GM18507 (cell line): ENCODE measurements around the gene DNAJA1.
"Not testable (repeated sequence)": the region's sequence is repeated elsewhere in the genome, so short reads cannot be mapped to it uniquely, and the experiment has no call there.

Source experiments
- DNase-seq: peaks from one replicate; pipeline ENCODE4 v3.0.0; 2011; ENCODE audit warnings: low read depth; ENCODE audit not compliant: insufficient read length; ENCODE audit errors: extremely low spot score
- FAIRE-seq: peaks from 2 replicates; lab custom pipeline; 2011; peaks lifted over from hg19 to GRCh38; lab: Jason Lieb, UNC

DNAJA1 gene

DNA sequence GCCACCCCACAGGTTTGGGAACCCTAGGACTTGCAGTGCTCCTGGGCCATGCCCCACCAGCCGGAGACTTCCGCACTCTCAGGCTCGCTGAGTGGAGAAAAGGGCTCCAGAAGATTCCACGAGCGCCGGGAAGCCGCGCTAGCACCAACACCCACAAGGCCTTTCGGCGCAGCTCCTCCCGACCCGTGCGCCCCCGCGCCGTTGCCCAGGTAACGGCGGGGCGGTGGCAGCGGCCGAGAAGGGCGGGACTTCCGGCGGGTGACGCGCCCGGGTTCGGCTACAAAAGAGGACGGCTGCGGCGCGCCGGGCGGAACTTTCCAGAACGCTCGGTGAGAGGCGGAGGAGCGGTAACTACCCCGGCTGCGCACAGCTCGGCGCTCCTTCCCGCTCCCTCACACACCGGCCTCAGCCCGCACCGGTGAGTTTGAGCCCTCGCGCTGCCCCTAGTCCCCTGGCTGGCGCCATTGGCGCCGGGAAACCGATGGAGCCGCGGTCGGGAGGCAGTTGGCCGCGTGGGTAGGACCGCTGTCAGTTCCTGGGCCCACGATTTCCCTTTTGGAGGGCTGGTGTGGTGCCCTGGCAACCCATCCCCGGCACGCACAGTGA is at the start of gene DNAJA1:
Gene DNAJA1, plus strand, starts transcription at position 308 of the 606 bp plus-strand sequence. CDS start 1,212 bp downstream, outside the sequence.
- peak; percentile 90 for DNase-seq
- peak; percentile 92 for FAIRE-seq

DNA sequence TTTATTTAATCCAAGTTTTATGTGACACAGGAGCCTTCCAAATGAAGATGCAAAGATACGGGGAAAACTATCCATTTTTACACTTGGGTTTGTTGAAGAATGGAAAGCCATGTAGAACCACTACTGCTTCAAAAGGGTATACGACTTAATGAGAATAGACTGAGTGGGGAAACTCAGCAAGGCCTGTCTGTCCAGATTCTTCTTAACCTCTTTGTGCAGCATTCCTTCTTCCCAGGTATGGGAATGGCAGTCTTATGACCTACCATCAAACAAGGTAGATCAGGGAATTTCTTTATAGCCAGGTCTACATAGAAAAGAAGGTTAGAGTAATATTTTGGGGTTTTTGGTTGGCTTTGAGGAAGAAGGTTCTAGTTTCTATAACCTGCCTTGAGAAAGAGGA is 47.0 kb upstream of the DNAJA1 start:
- no peak for FAIRE-seq
- no peak for DNase-seq

DNA sequence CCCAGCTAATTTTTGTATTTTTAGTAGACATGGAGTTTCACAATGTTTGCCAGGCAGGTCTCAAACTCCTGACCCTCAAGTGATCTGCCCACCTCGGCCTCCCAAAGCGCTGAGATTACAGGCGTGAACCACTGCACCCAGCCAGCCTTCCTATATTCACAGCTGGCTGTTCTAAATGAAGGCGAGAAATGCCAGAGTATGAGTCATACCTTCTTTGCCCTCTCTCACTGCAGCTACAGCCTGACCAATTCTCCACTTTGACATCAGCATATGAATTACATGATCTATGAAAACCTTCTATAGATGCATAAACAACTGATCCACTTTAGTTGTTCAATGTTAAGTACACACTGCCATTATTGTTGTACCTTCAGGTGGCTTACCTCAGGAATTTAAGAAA is 38.1 kb upstream of the DNAJA1 start:
- no peak for DNase-seq
- FAIRE-seq = no peak

DNA sequence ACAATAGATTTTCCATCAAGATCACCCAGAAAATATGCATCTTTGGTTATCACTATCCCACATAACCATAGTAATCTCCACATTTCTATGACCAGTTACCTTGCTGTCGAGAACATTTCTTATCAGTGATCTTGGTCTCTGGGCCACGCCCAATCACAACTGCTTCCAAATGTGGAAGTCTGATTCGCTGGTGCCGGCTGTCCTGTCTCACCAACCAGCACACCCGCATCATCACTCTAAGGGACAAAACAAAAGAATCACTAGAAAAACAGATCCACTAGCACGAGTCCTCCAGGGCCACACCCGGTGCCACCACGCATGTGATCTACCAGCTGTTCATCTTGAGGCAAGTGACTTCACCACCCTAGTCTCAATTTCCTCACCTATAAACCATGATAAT is 35.4 kb upstream of the DNAJA1 start:
- no peak for FAIRE-seq
- no peak for DNase-seq

DNA sequence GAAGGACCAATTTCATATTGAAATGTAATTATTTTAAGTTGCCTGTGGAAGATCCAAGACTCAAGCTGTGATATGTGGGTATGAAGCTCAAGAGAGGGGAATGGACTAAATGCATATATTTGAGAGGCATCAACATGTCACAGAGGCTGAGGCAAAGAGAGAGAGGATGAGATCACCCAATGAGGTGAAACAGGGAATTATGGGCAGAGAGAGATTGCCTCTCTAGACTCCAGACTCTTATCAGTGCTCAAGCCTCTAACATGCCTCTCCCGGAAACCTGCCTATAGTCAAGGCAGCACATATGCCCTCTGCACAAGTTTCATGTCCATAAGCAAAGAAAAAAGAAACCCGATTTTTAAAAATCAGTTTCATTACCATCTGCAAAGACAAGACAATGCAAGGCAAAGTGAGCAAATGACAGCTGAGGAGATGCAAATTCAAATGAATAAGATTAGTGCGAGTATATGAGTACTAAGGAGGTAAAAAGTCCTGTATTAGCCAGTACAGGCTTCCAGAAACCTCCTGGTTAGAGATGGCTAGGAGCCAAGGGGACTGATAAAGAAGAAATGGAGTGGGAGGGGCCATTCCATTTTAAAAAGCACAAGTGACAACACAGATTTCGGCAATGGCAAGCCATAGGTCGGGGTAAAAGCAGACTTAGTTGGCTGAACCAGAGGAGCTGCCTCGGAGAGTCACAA is 33.0 kb upstream of the DNAJA1 start:
- FAIRE-seq = no peak

DNA sequence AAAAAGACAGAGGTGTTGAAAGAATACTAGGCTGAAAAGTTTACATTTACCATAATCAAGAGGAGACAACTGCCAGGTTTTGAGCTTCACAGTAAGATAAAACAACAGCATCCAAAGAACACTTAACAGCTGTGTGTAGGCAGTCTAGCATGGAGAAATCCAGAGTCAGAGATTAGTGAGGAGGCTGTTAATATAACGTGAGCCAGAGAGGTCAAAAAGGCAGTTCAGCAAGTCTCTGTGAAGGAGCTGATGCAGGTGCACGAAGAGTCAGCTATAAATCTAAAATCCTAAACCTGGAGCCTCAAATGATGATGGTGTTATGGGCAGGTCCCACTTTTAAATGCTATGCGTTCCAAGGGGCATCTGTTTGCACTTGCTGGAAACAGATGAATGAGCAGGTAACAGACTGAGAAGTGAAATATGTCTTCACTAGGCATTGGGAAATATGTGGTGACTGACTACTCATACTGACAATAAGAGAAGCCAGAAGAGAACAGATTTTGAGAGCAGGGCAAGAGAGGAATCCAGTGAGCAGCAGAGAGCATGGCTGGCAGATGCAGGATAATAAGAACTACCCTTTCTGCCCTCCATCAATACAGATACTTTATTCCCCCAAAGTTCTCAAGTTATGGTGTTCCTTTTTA is 32.4 kb upstream of the DNAJA1 start:
- FAIRE-seq = no peak
- DNase-seq = no peak

More for the DNA sequence above, 33.0 kb upstream of the DNAJA1 start:
- DNase-seq = no peak

DNA sequence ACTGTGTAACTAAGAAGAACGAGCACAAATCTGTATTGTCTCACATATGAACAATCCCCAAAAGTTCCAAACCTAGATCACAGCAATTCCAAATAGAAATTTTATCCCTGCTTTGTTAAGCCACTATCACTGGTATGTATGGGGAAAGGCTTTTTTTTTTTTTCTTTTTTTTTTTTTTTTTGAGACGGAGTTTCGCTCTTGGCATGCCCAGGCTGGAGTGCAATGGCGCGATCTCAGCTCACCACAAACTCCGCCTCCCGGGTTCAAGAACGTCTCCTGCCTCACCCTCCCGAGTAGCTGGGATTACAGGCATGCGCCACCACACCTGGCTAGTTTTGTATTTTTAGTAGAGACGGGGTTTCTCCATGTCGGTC is 24.4 kb upstream of the DNAJA1 start:
- DNase-seq, FAIRE-seq: not testable (repeated sequence)

DNA sequence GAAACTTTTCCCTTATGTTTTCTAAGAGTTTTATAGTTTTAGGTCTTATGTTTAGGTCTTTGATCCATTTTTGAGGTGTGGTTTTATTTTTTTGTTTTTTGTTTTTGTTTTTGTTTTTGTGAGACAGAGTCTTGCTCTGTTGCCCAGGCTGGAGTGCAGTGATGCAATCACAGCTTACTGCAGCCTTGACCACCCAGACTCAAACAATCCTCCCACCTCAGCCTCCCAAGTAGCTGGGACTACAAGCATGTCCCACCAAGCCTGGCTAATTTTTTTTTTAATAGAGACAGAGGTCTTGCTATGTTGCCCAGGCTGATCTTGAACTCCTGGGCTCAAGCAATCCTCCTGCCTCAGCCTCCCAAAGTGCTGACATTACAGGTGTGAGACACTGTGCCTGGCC is 19.7 kb upstream of the DNAJA1 start:
- DNase-seq, FAIRE-seq: not testable (repeated sequence)

DNA sequence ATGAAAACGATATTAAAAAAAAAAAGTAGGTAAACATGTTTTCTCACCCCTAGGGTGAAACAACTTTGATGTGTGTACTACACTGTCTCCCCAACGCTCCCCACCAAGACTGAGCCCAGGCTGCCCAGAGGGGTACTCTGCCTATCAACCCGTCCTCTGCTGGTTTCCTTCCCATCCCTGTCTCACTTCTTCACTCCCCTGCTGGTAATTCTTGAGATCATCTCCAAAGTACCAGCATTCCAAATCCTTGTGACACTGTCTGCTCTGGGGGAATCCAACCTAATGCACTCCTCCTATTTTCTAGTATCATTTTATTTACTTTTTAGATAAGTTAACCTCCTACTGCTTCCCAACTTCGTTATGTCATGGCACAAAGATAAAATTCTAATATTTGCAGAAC is 17.3 kb upstream of the DNAJA1 start:
- no peak for DNase-seq
- FAIRE-seq = no peak

DNA sequence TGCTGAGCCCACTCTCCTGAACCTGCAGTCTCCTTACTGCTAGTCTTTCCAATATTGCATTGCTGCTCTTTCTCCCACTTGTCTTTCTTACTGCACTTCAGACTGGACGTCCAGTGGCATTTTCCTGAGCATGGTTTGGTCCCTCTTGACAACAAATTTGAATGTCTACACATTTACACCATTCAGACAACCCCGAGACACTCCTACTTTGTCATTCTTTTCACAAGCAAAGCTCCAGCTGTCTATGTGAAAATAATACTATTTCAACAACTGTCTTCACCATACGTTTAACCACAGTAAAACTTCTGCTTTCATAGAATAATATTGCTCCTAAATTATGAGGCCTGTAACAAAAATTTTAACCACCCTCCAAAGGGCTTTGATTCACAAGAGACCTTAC is 13.2 kb upstream of the DNAJA1 start:
- DNase-seq = no peak
- no peak for FAIRE-seq

DNA sequence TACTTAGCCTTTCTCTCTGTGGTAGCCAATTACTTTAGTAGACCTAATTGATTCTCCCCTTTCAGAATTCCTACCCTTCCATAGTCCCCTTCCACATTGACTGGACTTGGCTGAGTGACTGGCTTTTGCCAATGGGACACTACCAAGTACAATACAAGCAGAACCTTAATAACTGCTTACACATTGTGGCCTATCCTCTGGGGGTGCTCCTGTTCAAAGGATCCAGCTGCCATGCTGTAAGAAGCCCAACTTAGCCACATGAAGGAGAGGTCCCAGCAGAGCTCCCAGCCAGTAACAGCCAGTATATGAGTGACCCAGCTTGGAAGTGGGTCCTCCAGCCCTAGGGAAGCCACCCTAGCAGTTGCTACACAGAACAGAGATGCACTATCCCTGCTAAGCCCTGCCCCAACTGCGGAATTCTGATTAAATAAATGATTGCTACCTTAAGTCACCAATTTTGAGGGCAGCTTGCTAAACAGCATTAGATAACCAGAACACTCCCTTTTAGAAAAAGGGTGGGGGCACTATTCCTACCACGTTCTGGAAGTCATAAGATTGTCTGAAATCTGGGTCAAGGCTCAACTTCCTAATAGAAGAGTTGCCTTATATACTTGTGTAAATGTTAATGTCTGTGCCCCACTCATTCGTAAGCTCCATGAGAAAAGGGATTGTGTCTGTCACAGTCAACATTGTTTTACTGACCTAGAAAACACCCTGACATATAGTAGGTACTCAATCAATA is 12.6 kb upstream of the DNAJA1 start:
- DNase-seq = no peak
- FAIRE-seq = no peak

DNA sequence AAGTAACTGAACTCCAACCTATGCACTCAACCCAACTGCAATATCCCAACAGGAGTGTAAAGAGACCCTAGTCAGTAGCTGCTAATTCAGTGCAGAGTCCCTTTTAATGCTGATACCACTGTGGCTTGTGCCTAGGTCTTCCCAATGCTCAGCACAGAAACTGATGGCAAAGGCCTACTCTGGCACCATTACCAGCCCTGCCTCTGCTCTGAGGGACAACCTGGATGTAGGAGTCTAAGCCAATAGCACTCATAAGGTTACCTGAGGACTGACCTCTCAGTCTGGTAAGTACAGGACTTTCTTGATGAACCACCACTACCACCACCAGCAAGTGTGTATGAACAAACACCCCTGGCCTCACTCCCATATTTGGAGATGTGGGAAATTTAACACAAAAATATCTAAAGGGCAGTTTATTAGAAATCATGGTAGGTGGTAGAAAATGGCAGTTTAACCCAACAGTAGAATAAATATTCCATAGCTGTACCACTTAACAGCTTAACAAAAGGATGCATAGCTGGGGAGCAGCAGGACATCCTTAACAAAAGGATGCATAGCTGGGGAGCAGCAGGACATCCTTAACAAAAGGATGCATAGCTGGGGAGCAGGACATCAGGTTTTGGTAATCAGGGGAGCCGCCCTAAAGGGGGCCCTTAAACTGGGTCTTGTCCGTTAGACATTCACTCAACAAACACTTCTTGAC is 11.0 kb upstream of the DNAJA1 start:
- no peak for DNase-seq
- FAIRE-seq = no peak

DNA sequence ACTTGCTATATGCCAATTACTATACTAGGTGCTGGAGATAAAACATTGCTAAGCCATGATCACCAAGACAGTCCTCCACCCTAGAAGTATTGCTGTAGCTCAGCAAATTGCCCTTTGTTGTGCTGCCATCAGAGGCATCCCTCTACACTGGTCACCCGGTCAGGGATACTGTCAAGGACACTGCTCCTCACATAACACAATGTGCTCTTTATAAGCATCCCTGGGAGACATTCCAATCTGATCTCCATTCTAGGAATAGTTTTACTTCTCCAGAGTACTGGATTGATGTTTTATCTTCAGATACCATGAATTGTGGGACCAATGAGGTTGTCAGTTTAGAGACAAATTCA is 10.4 kb upstream of the DNAJA1 start:
- FAIRE-seq (no peak), DNase-seq (no peak)

DNA sequence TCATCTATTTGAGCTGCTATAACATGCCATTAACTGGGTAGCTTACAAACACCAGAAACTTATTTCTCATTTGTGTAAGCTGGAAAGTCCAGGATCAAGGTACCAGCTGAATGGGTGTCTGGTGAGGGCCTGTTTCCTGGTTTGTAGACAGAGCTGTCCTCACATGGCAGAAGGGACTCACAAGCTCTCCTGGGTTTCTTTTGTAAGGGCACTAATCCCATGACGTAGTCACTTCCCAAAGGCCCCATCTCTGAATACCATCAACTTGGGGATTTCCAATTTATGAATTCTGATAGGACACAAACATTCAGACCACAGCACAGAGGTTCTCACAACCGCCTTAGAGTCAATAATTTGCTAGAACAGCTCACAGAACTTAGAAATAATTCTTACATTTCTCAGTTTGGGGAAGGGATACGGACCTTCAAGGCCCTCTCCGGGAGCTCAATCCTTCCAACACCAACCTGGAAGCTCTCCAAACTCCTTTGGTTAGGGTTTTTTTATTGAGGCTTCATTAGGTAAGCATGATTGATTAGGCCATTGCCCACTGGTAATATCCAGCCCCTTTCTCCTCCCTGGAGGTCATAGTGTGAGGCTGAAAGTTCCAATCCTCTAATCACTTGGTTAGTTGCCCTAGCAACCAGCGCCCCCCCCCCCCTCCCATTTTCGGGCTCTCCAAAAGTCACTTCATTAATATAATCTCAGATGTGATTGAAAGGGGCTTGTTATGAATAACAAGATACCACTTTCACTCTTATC is 7.6 kb upstream of the DNAJA1 start:
- peak; percentile 75 for FAIRE-seq

DNA sequence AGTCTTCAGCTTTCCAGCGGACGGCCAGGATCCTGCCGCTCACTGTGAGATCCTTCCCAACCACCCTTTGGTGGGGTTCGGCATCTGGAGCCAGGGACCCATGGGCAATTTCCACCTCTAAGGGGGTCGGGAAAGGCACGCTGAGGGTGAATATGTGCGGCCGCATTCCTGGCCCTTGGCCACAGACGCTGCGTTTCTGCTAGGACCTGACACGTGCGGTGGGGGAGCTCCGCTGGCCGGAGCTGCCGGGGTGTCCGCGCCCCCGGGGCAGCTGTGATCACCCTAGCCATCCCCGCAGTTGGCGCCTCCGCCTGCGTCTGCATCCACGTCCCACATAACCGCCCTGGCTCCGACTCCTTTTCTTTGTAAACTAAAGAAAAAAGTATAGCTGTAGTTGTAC is 5.3 kb upstream of the DNAJA1 start:
- DNase-seq (no peak), FAIRE-seq (no peak)

More for the DNA sequence above, 7.6 kb upstream of the DNAJA1 start:
- no peak for DNase-seq

DNA sequence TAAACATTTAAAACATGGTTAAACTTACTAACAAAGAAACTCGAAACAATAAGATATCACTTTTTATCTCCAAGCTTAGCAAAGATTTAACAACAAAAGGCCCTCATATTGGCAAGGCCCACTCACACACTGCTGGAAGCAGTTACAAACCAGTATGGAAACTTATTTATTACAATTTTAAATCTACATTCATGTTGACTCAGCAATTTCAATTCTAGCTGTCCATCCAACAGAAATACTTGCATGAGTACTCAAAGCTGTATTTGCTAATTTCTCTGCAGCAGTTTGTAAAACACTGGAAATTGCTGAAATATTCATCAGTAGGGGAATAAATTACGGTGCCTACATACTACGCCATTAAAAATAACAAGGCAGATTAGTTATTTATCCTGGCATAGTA is 2.8 kb upstream of the DNAJA1 start:
- FAIRE-seq (no peak), DNase-seq (no peak)

DNA sequence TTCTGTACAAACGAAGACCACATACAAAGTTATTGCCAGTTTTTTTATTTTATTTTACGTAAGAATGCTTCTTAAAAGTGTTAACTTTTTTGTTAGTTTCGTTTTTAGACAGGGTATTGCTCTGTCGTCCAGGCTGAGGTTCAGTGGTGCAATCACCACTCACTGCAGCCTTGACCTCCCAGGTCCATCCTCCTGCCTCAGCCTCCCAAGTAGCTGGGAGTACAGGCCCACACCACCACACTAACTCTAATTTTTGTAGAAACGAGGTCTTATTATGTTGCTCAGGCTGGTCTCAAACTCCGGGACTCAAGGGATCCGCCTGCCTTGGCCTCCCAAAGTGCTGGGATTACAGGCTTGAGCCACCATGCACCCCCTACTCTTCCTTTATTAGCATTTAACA is 2.3 kb upstream of the DNAJA1 start:
- no peak for DNase-seq
- FAIRE-seq = no peak

DNA sequence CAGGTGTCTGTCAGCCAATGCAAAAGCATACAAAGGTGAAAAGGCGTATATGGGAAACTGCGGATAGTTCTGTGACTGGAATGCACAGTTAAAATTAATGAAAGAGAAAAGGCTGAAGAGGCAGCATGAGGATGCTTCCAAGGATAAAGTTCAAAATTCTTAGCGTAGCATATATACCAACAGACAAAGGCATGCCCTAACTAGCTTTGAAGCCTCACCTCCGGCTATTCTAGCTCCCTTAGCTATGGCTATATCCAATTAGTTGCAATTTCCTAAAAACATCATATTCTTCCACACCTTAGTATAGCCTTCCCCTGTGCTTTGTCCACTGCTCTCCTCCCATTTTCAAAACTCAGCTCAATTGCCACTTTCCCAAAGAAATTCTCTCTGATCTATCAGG is 1.4 kb upstream of the DNAJA1 start:
- DNase-seq = no peak
- FAIRE-seq = no peak
